HCT116 (cell line): ENCODE data around the gene ADK. TPM values are rescaled to one million over a fixed set of nuclear protein-coding genes. Genes with fewer than 3 reads are reported as not detected.

Source experiments
- ATAC-seq: fragments of 200-7000 bp; cut with Tn5 transposase; 2 replicates; pipeline ENCODE4 v1.9.1; 2020; ENCODE audit warnings: mild to moderate bottlenecking, moderate library complexity
- BruUV-seq: library from RNA; stranded (reverse); fragments of 400-500 nt; replicated peaks from 2 replicates; lab custom pipeline; 2021; lab: Mats Ljungman, UMichigan
- CTCF ChIA-PET: fragments of 300-600 bp; sonication (Branson Sonifier 250); formaldehyde crosslinking; loops from one replicate; lab custom pipeline; 2021; ENCODE audit warnings: antibody characterized with exemption; lab: Charles Lee
- POLR2A ChIA-PET: fragments of 300-600, 350-600 bp; sonication (Branson Sonifier 250); formaldehyde crosslinking; loops from one replicate; lab custom pipeline; 2021; ENCODE audit warnings: antibody characterized with exemption; lab: Charles Lee
- RAD21 ChIA-PET, 2 experiments: fragments of 300-600 bp; sonication (Branson Sonifier 250); formaldehyde crosslinking; loops; one replicate each; lab custom pipeline; 2023; ENCODE audit warnings: low total read pairs in 2 of 2; ENCODE audit not compliant: uncharacterized antibody in 2 of 2, unreplicated experiment in 2 of 2, low non-redundant PET in 1 of 2; lab: Charles Lee
- DNase-seq: peaks from one replicate; pipeline ENCODE4 v3.0.0-alpha.2; 2010; ENCODE audit warnings: low read depth, low spot score
- H2AFZ ChIP-seq: fragments of 200-600 bp; shearing (Covaris generic), sonication (generic); 2 replicates; pipeline ENCODE4 v1.6.1; 2017; ENCODE audit warnings: low read depth, mixed run types, mixed read lengths, antibody characterized with exemption, low read length; ENCODE audit not compliant: poor library complexity, severe bottlenecking
- H3K27ac ChIP-seq: 2 replicates; pipeline ENCODE4 v1.5.1; 2012; ENCODE audit warnings: low read depth, low read length
- H3K27me3 ChIP-seq: fragments of 200-600 bp; sonication (generic); 2 replicates; pipeline ENCODE4 v1.6.1; 2016; ENCODE audit warnings: mixed run types, low read length, mixed read lengths; ENCODE audit not compliant: insufficient read depth
- H3K36me3 ChIP-seq, 2 experiments: fragments of 200-500 bp in 1 of 2; fragments of 200-600 bp in 1 of 2; sonication (Bioruptor generic) in 1 of 2; sonication (generic) in 1 of 2; 2 replicates each; pipeline versions ENCODE4 v1.5.1 to v1.6.1; 2014 to 2016; ENCODE audit warnings: low read length in 2 of 2, inconsistent platforms in 1 of 2, mixed read lengths in 1 of 2, mixed run types in 1 of 2; ENCODE audit not compliant: insufficient read depth in 2 of 2, control insufficient read depth in 1 of 2
- H3K4me1 ChIP-seq, 2 experiments: fragments of 200-600 bp in 1 of 2; sonication (generic) in 1 of 2; 2 replicates each; pipeline versions ENCODE4 v1.5.1 to v1.6.1; 2012 to 2017; ENCODE audit warnings: low read length in 2 of 2, inconsistent platforms in 1 of 2, mild to moderate bottlenecking in 1 of 2, mixed read lengths in 1 of 2, mixed run types in 1 of 2, moderate library complexity in 1 of 2; ENCODE audit not compliant: insufficient read depth in 2 of 2, control insufficient read depth in 1 of 2
- H3K4me2 ChIP-seq: fragments of 200-600 bp; sonication (generic); 2 replicates; pipeline ENCODE4 v1.6.1; 2017; ENCODE audit warnings: mixed run types, low read length, mixed read lengths
- H3K4me3 ChIP-seq, 2 experiments: fragments of 200-600 bp in 1 of 2; sonication (generic) in 1 of 2; replicated peaks in 1 of 2; 2 replicates each; pipeline ENCODE4 v1.5.1; 2011 to 2016; ENCODE audit warnings: low read length in 2 of 2, control low read depth in 1 of 2, low read depth in 1 of 2, mild to moderate bottlenecking in 1 of 2, mixed read lengths in 1 of 2, mixed run types in 1 of 2
- H3K79me2 ChIP-seq: fragments of 200-600 bp; sonication (generic); 2 replicates; pipeline ENCODE4 v1.6.1; 2017; ENCODE audit warnings: mild to moderate bottlenecking, mixed run types, low read length, moderate library complexity, mixed read lengths; ENCODE audit not compliant: insufficient read depth
- H3K9ac ChIP-seq: fragments of 200-600 bp; sonication (generic); 2 replicates; pipeline ENCODE4 v1.6.1; 2016; ENCODE audit warnings: low read length, mixed read lengths
- H3K9me2 ChIP-seq: fragments of 200-600 bp; sonication (generic), shearing (Covaris generic); 2 replicates; pipeline ENCODE4 v1.6.1; 2017; ENCODE audit warnings: mixed run types, mild to moderate bottlenecking, moderate library complexity; ENCODE audit not compliant: insufficient read depth
- H3K9me3 ChIP-seq, 2 experiments: fragments of 200-500 bp in 1 of 2; fragments of 200-600 bp in 1 of 2; sonication (Bioruptor generic) in 1 of 2; sonication (generic) in 1 of 2; 2 replicates each; pipeline ENCODE4 v1.6.1; 2014 to 2017; ENCODE audit warnings: low read length in 2 of 2, mixed read lengths in 2 of 2, inconsistent platforms in 1 of 2, low read depth in 1 of 2, mild to moderate bottlenecking in 1 of 2, mixed run types in 1 of 2, moderate library complexity in 1 of 2; ENCODE audit not compliant: control insufficient read depth in 1 of 2, insufficient read depth in 1 of 2
- H4K20me1 ChIP-seq: fragments of 200-600 bp; sonication (generic), shearing (Covaris generic); 2 replicates; pipeline ENCODE4 v1.6.1; 2017; ENCODE audit warnings: mixed run types, mild to moderate bottlenecking, moderate library complexity; ENCODE audit not compliant: insufficient read depth
- CEBPB ChIP-seq: IDR thresholded peaks from 2 replicates; pipeline ENCODE4 v1.6.1; 2012; ENCODE audit warnings: low read depth
- EGR1 ChIP-seq: IDR thresholded peaks from 2 replicates; pipeline ENCODE4 v1.6.1; 2012; ENCODE audit warnings: low read depth
- ELF1 ChIP-seq: IDR thresholded peaks from 2 replicates; pipeline ENCODE4 v1.6.1; 2012; ENCODE audit warnings: low read depth, borderline replicate concordance
- EZH2 ChIP-seq: fragments of 200-600 bp; sonication (generic); IDR thresholded peaks from 2 replicates; pipeline ENCODE4 v1.6.1; 2017; ENCODE audit warnings: antibody characterized with exemption, mixed run types
- EZH2phosphoT487 ChIP-seq: fragments of 200-600 bp; IDR thresholded peaks from 2 replicates; pipeline ENCODE4 v1.6.1; 2018; ENCODE audit warnings: antibody characterized with exemption, borderline replicate concordance
- FOSL1 ChIP-seq: IDR thresholded peaks from 2 replicates; pipeline ENCODE4 v1.6.1; 2012; ENCODE audit warnings: low read depth
- JUND ChIP-seq: IDR thresholded peaks from 2 replicates; pipeline ENCODE4 v1.6.1; 2012
- POLR2A ChIP-seq: IDR thresholded peaks from 2 replicates; pipeline ENCODE4 v1.7.0; 2011; ENCODE audit warnings: borderline replicate concordance; ENCODE audit not compliant: insufficient read depth, insufficient read length; ENCODE audit errors: extremely low read depth
- POLR2AphosphoS5 ChIP-seq: IDR thresholded peaks from 2 replicates; pipeline ENCODE4 v1.6.1; 2011; ENCODE audit warnings: mild to moderate bottlenecking, low read depth, low read length, moderate library complexity
- RAD21 ChIP-seq: IDR thresholded peaks from 2 replicates; pipeline ENCODE4 v1.6.1; 2012; ENCODE audit warnings: low read depth, mild to moderate bottlenecking
- REST ChIP-seq: IDR thresholded peaks from 2 replicates; pipeline ENCODE4 v1.6.1; 2012; ENCODE audit warnings: low read depth
- SIN3A ChIP-seq: IDR thresholded peaks from 2 replicates; pipeline ENCODE4 v1.6.1; 2012; ENCODE audit warnings: low read depth
- SP1 ChIP-seq: IDR thresholded peaks from 2 replicates; pipeline ENCODE4 v1.6.1; 2012; ENCODE audit warnings: low read depth
- TCF7L2 ChIP-seq: IDR thresholded peaks from 2 replicates; pipeline ENCODE4 v1.7.0; 2011; ENCODE audit warnings: borderline replicate concordance, inconsistent platforms; ENCODE audit not compliant: insufficient read depth, insufficient read length; ENCODE audit errors: extremely low read depth
- YY1 ChIP-seq: IDR thresholded peaks from 2 replicates; pipeline ENCODE4 v1.6.1; 2011; ENCODE audit warnings: low read length, low read depth, moderate library complexity, mild to moderate bottlenecking; ENCODE audit not compliant: insufficient replicate concordance; ENCODE audit errors: extremely low read depth
- ZFX ChIP-seq: fragments of 450-650 bp; IDR thresholded peaks from 2 replicates; pipeline ENCODE4 v1.6.1; 2017
- ZNF274 ChIP-seq: fragments of 200-500 bp; sonication (Bioruptor generic); IDR thresholded peaks from 2 replicates; pipeline ENCODE4 v1.6.1; 2014; ENCODE audit warnings: mild to moderate bottlenecking, low read depth, low read length, inconsistent platforms
- intact Hi-C: fragments of 100-400 bp; cut with micrococcal nuclease; formaldehyde crosslinking; loops from 2 replicates; pipeline ENCODE4 v1.10.0; 2022
- total RNA-seq: library from RNA; stranded (reverse); gene quantifications from one replicate; pipeline ENCODE4 v1.2.1, GENCODE V29; 2021; ENCODE audit not compliant: unreplicated experiment
- TF ChIP-seq, protein P1 (sequence below): IDR thresholded peaks from 2 replicates; pipeline ENCODE4 v1.6.1; 2012

Gene ADK
- total RNA-seq, 1 experiment from 2014 or later: 55.0 TPM

DNA sequence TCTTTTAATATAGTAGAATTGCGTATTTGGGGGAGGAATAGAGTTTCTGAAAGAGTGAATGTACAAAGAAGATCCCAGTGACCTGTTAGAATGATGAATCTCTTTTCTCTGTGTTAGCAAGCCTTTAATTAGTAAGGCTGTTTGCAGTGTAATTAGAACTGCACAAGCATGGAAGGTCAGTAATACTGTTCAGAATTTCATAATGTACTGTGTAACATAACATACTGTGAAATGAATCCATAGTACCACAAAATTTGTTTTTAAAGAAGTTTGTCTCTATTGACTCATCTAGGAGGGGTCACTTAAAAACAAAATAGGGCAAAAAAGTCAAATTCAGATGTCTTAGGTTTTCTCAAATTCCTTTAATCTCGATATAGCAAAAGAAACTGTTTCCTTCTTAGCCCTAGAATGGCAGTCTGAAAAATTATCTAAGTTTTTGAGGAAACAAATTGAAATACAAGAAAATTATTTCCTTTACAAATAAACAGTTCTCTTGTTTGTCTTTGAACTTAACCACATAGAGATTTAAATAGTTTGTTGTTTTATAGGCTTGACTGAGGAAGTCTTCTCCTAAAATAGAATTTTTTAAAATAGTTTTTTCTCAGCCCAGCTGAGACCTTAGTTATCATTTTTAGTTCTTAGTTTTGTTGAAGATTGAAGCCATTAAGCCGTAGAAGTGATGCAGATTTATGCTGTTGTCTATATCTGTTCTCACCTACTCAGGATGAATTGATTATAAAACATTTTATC, 12.5 kb downstream of the ADK start:
- TF ChIP-seq SP1: no peak
- TF ChIP-seq FOSL1: no peak
- no peak for TF ChIP-seq REST
- TF ChIP-seq YY1: no peak
- TF ChIP-seq ZFX: no peak
- TF ChIP-seq EGR1: no peak
- TF ChIP-seq POLR2AphosphoS5: no peak
- no peak for TF ChIP-seq SIN3A
- no peak for TF ChIP-seq EZH2
- TF ChIP-seq ELF1: no peak
- no peak for TF ChIP-seq TCF7L2
- no peak for TF ChIP-seq EZH2phosphoT487
- TF ChIP-seq CEBPB: no peak
- TF ChIP-seq, protein P1, sequence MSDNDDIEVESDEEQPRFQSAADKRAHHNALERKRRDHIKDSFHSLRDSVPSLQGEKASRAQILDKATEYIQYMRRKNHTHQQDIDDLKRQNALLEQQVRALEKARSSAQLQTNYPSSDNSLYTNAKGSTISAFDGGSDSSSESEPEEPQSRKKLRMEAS: no peak
- no peak for TF ChIP-seq JUND
- no peak for TF ChIP-seq ZNF274
- TF ChIP-seq RAD21: no peak
- TF ChIP-seq POLR2A: no peak
- no peak overlapping the region for H3K9ac ChIP-seq
- H2AFZ ChIP-seq: no peak overlapping the region
- BruUV-seq: no TSS peak
- H3K9me3 ChIP-seq: no peaks in the 10 kb centered on the region
- no peak overlapping the region for H3K4me2 ChIP-seq
- no peak for ATAC-seq
- intact Hi-C loops: no loop called here
- no peaks in the 10 kb centered on the region for H4K20me1 ChIP-seq
- POLR2A ChIA-PET: no interaction called here
- H3K36me3 ChIP-seq: no peaks in the 10 kb centered on the region
- no peaks in the 10 kb centered on the region for H3K9me2 ChIP-seq
- H3K4me1 ChIP-seq: peaks cover 8 to 13% of the 10 kb centered on the region in 2 experiments; a peak in 3 of 4 replicates
- H3K27ac ChIP-seq: no peak overlapping the region
- H3K4me3 ChIP-seq: no peak overlapping the region
- RAD21 ChIA-PET: no interaction called here
- no peak for DNase-seq
- H3K27me3 ChIP-seq: no peaks in the 10 kb centered on the region
- CTCF ChIA-PET: no interaction called here
- peaks cover 47% of the 10 kb centered on the region for H3K79me2 ChIP-seq
